PC-3 (cell line): ENCODE measurements around the gene AGAP6. TPM values are rescaled to one million over a fixed set of nuclear protein-coding genes. Genes with fewer than 3 reads are reported as not detected.
"Not testable (repeated sequence)": the region's sequence is repeated elsewhere in the genome, so short reads cannot be mapped to it uniquely, and the experiment has no call there.

Experiments used
- ATAC-seq: fragments of 200-7000 bp; cut with Tn5 transposase; 2 replicates; pipeline ENCODE4 v1.9.1; 2020; ENCODE audit warnings: mild to moderate bottlenecking, moderate library complexity
- BruUV-seq: library from RNA; stranded (reverse); fragments of 400-500 nt; replicated peaks from 2 replicates; lab custom pipeline; 2021; lab: Mats Ljungman, UMichigan
- CTCF ChIA-PET: fragments of 300-600 bp; sonication (Branson Sonifier 250); formaldehyde crosslinking; loops from one replicate; lab custom pipeline; 2022; ENCODE audit warnings: antibody characterized with exemption; lab: Charles Lee
- POLR2A ChIA-PET: fragments of 300-600 bp; sonication (Branson Sonifier 250); formaldehyde crosslinking; loops from one replicate; lab custom pipeline; 2022; ENCODE audit warnings: antibody characterized with exemption; ENCODE audit not compliant: unreplicated experiment; lab: Charles Lee
- DNase-seq: peaks from one replicate; pipeline ENCODE4 v3.0.0-alpha.2; 2015
- H2AFZ ChIP-seq: fragments of 300-600 bp; sonication (generic); 2 replicates; pipeline ENCODE4 v1.6.0; 2016; ENCODE audit warnings: antibody characterized with exemption, low read length
- H3F3A ChIP-seq: fragments of 300-600 bp; sonication (generic); one replicate; pipeline ENCODE4 v1.6.0; 2017; ENCODE audit warnings: antibody characterized with exemption, low read length, control low read depth, mild to moderate bottlenecking; ENCODE audit not compliant: unreplicated experiment
- H3K27ac ChIP-seq: fragments of 300-600 bp; sonication (generic); 2 replicates; pipeline ENCODE4 v1.5.1; 2016; ENCODE audit warnings: mild to moderate bottlenecking, low read length
- H3K27me3 ChIP-seq: fragments of 300-600 bp; sonication (generic); 2 replicates; pipeline ENCODE4 v1.6.1; 2016; ENCODE audit warnings: low read length, mixed read lengths
- H3K36me3 ChIP-seq: fragments of 300-600 bp; sonication (generic); 2 replicates; pipeline ENCODE4 v1.6.1; 2016; ENCODE audit warnings: low read depth, mixed run types, low read length, mixed read lengths
- H3K4me1 ChIP-seq: fragments of 300-600 bp; sonication (generic); 2 replicates; pipeline ENCODE4 v1.5.1; 2016; ENCODE audit warnings: low read length; ENCODE audit not compliant: insufficient read depth
- H3K4me2 ChIP-seq: fragments of 300-600 bp; sonication (generic); 2 replicates; pipeline ENCODE4 v1.6.0; 2016; ENCODE audit warnings: low read length
- H3K4me3 ChIP-seq: fragments of 300-600 bp; sonication (generic); 2 replicates; pipeline ENCODE4 v1.5.1; 2016; ENCODE audit warnings: mild to moderate bottlenecking, low read length, mixed read lengths
- H3K79me2 ChIP-seq: fragments of 300-600 bp; sonication (generic); 2 replicates; pipeline ENCODE4 v1.6.1; 2017; ENCODE audit warnings: low read length, mixed read lengths
- H3K9ac ChIP-seq: fragments of 300-600 bp; sonication (generic); 2 replicates; pipeline ENCODE4 v1.6.0; 2016; ENCODE audit warnings: mild to moderate bottlenecking, low read length
- H3K9me2 ChIP-seq: fragments of 300-600 bp; sonication (generic); replicated peaks from 2 replicates; pipeline ENCODE4 v1.6.1; 2016; ENCODE audit warnings: mixed run types, low read length, mixed read lengths
- H3K9me3 ChIP-seq: fragments of 300-600 bp; sonication (generic); 2 replicates; pipeline ENCODE4 v1.6.1; 2016; ENCODE audit warnings: low read length, mixed read lengths
- H4K20me1 ChIP-seq: fragments of 300-600 bp; sonication (generic); 2 replicates; pipeline ENCODE4 v1.6.1; 2016; ENCODE audit warnings: low read length, mixed read lengths
- intact Hi-C: fragments of 100-400 bp; cut with micrococcal nuclease; formaldehyde crosslinking; loops from 2 replicates; pipeline ENCODE4 v1.9.0; 2023
- total RNA-seq: library from RNA; depleted of rRNA; stranded (reverse); fragments of >200 nt; gene quantifications from 2 replicates; pipeline ENCODE4 v1.2.3, GENCODE V29; 2014

AGAP6 gene
- total RNA-seq, 1 experiment from 2014 or later, result 38.5 TPM

- H3K27me3 ChIP-seq, H3K79me2 ChIP-seq, POLR2A ChIA-PET, H3K36me3 ChIP-seq, intact Hi-C loops, H3K4me2 ChIP-seq, BruUV-seq, H3K4me3 ChIP-seq, H3K4me1 ChIP-seq, H3F3A ChIP-seq, H3K9ac ChIP-seq, CTCF ChIA-PET, H3K27ac ChIP-seq, H3K9me2 ChIP-seq, ATAC-seq, H3K9me3 ChIP-seq, H2AFZ ChIP-seq, DNase-seq, H4K20me1 ChIP-seq: not testable (repeated sequence)
Measured at GRCh38 chr10:49987207-49987606, 999 bp upstream of the AGAP6 start.

- H3K4me2 ChIP-seq, POLR2A ChIA-PET, BruUV-seq: not testable (repeated sequence)
Measured at GRCh38 chr10:49995321-49995720, 7.1 kb downstream of the AGAP6 start.

GRCh38 chr10:50014024-50014423, 25.8 kb downstream of the AGAP6 start:
- BruUV-seq, H3K27me3 ChIP-seq, H4K20me1 ChIP-seq, H2AFZ ChIP-seq, H3K9ac ChIP-seq, DNase-seq, H3K27ac ChIP-seq, H3K36me3 ChIP-seq, H3K9me3 ChIP-seq, H3K4me1 ChIP-seq, H3F3A ChIP-seq, H3K4me2 ChIP-seq, ATAC-seq, H3K4me3 ChIP-seq, H3K79me2 ChIP-seq, intact Hi-C loops, H3K9me2 ChIP-seq, POLR2A ChIA-PET, CTCF ChIA-PET: not testable (repeated sequence)

More at GRCh38 chr10:49995321-49995720, 7.1 kb downstream of the AGAP6 start:
- H3K27me3 ChIP-seq, H3K9ac ChIP-seq, H3K4me1 ChIP-seq, DNase-seq, H3F3A ChIP-seq, H4K20me1 ChIP-seq, intact Hi-C loops, H2AFZ ChIP-seq, ATAC-seq, H3K9me2 ChIP-seq, H3K36me3 ChIP-seq, CTCF ChIA-PET, H3K9me3 ChIP-seq, H3K79me2 ChIP-seq, H3K4me3 ChIP-seq, H3K27ac ChIP-seq: not testable (repeated sequence)

- H3K36me3 ChIP-seq, DNase-seq, H3K4me2 ChIP-seq, H3F3A ChIP-seq, H3K4me1 ChIP-seq, H3K4me3 ChIP-seq, H2AFZ ChIP-seq, CTCF ChIA-PET, H3K27ac ChIP-seq, BruUV-seq, intact Hi-C loops, H4K20me1 ChIP-seq, H3K79me2 ChIP-seq, ATAC-seq, H3K9ac ChIP-seq, H3K9me2 ChIP-seq, POLR2A ChIA-PET, H3K27me3 ChIP-seq, H3K9me3 ChIP-seq: not testable (repeated sequence)
Measured at GRCh38 chr10:50015596-50016220, 27.5 kb downstream of the AGAP6 start.

GRCh38 chr10:50016926-50017325, 28.7 kb downstream of the AGAP6 start:
- H3K79me2 ChIP-seq, intact Hi-C loops, H4K20me1 ChIP-seq, H3K27ac ChIP-seq, H2AFZ ChIP-seq, H3K27me3 ChIP-seq, H3K9me2 ChIP-seq, H3K9ac ChIP-seq, H3K4me1 ChIP-seq, DNase-seq, ATAC-seq, H3K4me3 ChIP-seq, H3K4me2 ChIP-seq, POLR2A ChIA-PET, BruUV-seq, CTCF ChIA-PET, H3K9me3 ChIP-seq, H3F3A ChIP-seq, H3K36me3 ChIP-seq: not testable (repeated sequence)

- H3K9me3 ChIP-seq, H3K36me3 ChIP-seq, H3K9ac ChIP-seq, H3K27ac ChIP-seq, H3F3A ChIP-seq, CTCF ChIA-PET, H3K4me1 ChIP-seq, H3K9me2 ChIP-seq, ATAC-seq, BruUV-seq, POLR2A ChIA-PET, H3K27me3 ChIP-seq, H3K4me3 ChIP-seq, intact Hi-C loops, H3K4me2 ChIP-seq, H3K79me2 ChIP-seq, H2AFZ ChIP-seq, H4K20me1 ChIP-seq: not testable (repeated sequence)
- DNase-seq, result peak; percentile 51
Measured at GRCh38 chr10:50017646-50018045, 29.4 kb downstream of the AGAP6 start.

- ATAC-seq, H3K4me1 ChIP-seq, H3K79me2 ChIP-seq, H3K9ac ChIP-seq, POLR2A ChIA-PET, intact Hi-C loops, H3K27me3 ChIP-seq, H3K4me2 ChIP-seq, H3K4me3 ChIP-seq, H3K27ac ChIP-seq, H2AFZ ChIP-seq, CTCF ChIA-PET, H3K9me3 ChIP-seq, H3K9me2 ChIP-seq, BruUV-seq, H4K20me1 ChIP-seq, H3F3A ChIP-seq, H3K36me3 ChIP-seq: not testable (repeated sequence)
- peak; percentile 29 for DNase-seq
Measured at GRCh38 chr10:50019279-50019678, 31.1 kb downstream of the AGAP6 start.
